Measurements from ENCODE around the gene RPGRIP1L. TPM values are rescaled to one million over a fixed set of nuclear protein-coding genes. Genes with fewer than 3 reads are reported as not detected.

The RPGRIP1L gene
- total RNA-seq, 5 donors from 2014 or later (not counting 1 experiment from before 2014, with no cell fraction given), result 3.7 to 5.6 (median 3.8) TPM

DNA sequence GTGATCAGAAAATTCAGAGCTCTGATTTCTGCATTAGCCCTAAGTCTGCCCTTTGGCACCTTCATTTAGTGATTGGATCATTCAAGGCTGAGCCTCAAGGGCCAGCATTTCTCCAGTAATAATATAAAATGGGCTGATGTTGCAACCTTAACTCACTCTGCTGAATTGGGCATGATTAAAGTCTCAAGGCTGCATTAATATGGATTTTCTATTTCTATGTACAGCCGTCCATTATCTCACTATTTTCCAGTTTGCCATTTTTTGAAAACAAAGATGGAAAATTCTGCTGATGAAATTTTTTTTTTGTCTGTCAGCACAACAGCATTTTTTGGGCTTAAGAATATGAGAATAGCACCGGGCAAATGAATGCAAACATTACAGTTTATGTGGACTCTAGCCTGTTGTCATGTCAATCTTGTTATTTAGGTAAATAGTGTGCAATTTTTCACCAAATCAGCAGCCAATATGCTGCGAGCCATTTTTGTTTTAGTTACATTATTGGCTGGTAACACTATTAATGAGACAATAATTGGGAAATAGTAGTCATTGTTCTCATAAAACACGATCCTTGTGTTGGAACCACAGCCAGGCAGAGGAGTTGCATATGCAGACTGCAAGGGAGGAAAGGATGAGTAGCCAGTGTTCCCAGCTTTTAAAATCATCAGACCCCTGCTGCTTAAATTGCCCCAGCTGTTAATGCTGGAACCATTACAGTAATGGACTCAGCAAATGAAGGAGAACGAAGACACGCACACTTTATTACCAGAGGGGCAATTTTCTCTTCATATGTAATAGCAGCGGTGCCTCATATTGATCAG is 10.8 kb upstream of the RPGRIP1L start:
- CTCF ChIA-PET, result no interaction called here

DNA sequence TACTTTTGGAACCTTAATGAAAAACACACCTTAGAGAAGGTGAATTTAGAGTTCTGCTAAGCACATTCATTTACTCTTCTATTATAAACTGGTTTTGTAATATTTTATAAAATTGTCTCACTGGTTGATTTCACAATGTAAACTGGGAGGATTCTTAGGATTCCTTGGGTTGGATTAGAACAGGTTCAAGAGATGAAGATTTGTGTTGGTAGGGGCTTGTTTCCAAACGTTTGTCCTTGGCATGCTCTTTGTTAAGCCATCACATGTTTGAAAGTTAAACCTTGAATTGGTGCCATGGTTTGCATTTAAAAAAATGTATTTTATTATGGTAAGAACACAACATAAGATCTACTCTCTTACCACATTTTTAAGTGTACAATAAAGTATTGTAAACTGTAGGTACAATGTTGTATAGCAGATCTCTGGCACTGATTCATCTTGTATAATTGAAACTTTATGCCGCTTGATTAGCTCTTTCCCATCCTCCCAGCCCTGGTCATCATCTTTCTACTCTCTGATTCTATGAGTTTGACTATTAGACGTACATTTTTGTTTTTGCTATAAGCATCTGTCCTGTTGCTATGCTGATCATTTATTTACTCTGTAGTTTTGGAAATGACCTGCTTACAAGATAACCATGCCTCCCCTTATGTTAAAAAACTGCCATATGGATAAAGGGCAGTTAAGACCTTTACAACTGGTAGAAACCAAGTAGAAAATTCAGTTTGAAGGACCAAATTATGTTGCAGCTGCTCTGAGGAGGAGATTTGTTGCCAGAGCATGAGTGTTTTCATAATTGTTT is 9.9 kb upstream of the RPGRIP1L start:
- Histone ChIP-seq H3K27ac (ENCODE audit: low read length) (no peak overlapping the region), H3K4me1 (ENCODE audit: control insufficient read depth in 1 of 2, extremely low read depth in 1 of 2, insufficient read depth in 2 of 2, low read length in 2 of 2) (no peaks in the 10 kb centered on the region), H3K9me3 (peaks cover 3% of the 10 kb centered on the region), H3K4me3 (ENCODE audit: control insufficient read depth in 1 of 2, extremely low read depth in 1 of 2, low read length in 1 of 2) (no peak overlapping the region), H3K36me3 (ENCODE audit: control insufficient read depth in 2 of 2, extremely low read depth in 1 of 2, insufficient read depth in 1 of 2, low read length in 1 of 2) (no peaks in the 10 kb centered on the region), H3K27me3 (replicated peaks in 1 of 2; ENCODE audit: control insufficient read depth in 2 of 2, extremely low read depth in 1 of 2, insufficient read depth in 2 of 2, low read length in 1 of 2) (no peaks in the 10 kb centered on the region)
- DNase-seq (no peak), ATAC-seq (replicated peaks in 1 of 4) (no peak)
- no peaks in the 10 kb centered on the region for H3K9me3 Mint-ChIP-seq
- H3K27me3 Mint-ChIP-seq, result no peaks in the 10 kb centered on the region
- POLR2A ChIA-PET, result no interaction called here
- H3K36me3 Mint-ChIP-seq, result peaks cover 24% of the 10 kb centered on the region
- WGBS (ENCODE audit: insufficient coverage), result 100% methylated on average over 1 of the region's 3 CpGs
- peaks cover 51 to 57% (median 54%) of the 10 kb centered on the region in 3 donors for H3K4me1 Mint-ChIP-seq
- H3K27ac Mint-ChIP-seq, result no peak overlapping the region
- H3K4me3 Mint-ChIP-seq, result no peak overlapping the region
- CTCF ChIA-PET, result no interaction called here

More for the DNA sequence above, 10.8 kb upstream of the RPGRIP1L start:
- Mint-ChIP-seq H3K27ac (no peak overlapping the region), H3K27me3 (no peaks in the 10 kb centered on the region), H3K9me3 (no peaks in the 10 kb centered on the region), H3K36me3 (peaks cover 18% of the 10 kb centered on the region), H3K4me1 (peaks cover 49 to 56% (median 51%) of the 10 kb centered on the region in 3 donors), H3K4me3 (no peak overlapping the region)
- H3K27ac ChIP-seq (ENCODE audit: low read length), result no peak overlapping the region
- ATAC-seq (replicated peaks in 1 of 4) (no peak), DNase-seq (no peak)
- peaks cover 0 to 3% of the 10 kb centered on the region in 2 donors for H3K36me3 ChIP-seq (ENCODE audit: control insufficient read depth in 2 of 2, extremely low read depth in 1 of 2, insufficient read depth in 1 of 2, low read length in 1 of 2)
- POLR2A ChIA-PET, result no interaction called here
- H3K4me1 ChIP-seq (ENCODE audit: control insufficient read depth in 1 of 2, extremely low read depth in 1 of 2, insufficient read depth in 2 of 2, low read length in 2 of 2), result no peaks in the 10 kb centered on the region
- 100% methylated on average over 4 of the region's 7 CpGs for WGBS (ENCODE audit: insufficient coverage)
- no peak overlapping the region for H3K4me3 ChIP-seq (ENCODE audit: control insufficient read depth in 1 of 2, extremely low read depth in 1 of 2, low read length in 1 of 2)
- no peaks in the 10 kb centered on the region for H3K27me3 ChIP-seq (replicated peaks in 1 of 2; ENCODE audit: control insufficient read depth in 2 of 2, extremely low read depth in 1 of 2, insufficient read depth in 2 of 2, low read length in 1 of 2)
- H3K9me3 ChIP-seq, result peaks cover 3% of the 10 kb centered on the region

- ATAC-seq (replicated peaks in 1 of 4), result no peak
- H3K4me3 ChIP-seq (ENCODE audit: control insufficient read depth in 1 of 2, extremely low read depth in 1 of 2, low read length in 1 of 2), result no peak overlapping the region
- Mint-ChIP-seq H3K4me1 (peaks cover 58 to 62% (median 60%) of the 10 kb centered on the region in 3 donors), H3K27me3 (no peaks in the 10 kb centered on the region), H3K4me3 (no peak overlapping the region), H3K9me3 (no peaks in the 10 kb centered on the region), H3K27ac (no peak overlapping the region), H3K36me3 (peaks cover 28% of the 10 kb centered on the region)
- no peaks in the 10 kb centered on the region for H3K36me3 ChIP-seq (ENCODE audit: control insufficient read depth in 2 of 2, extremely low read depth in 1 of 2, insufficient read depth in 1 of 2, low read length in 1 of 2)
- no peaks in the 10 kb centered on the region for H3K4me1 ChIP-seq (ENCODE audit: control insufficient read depth in 1 of 2, extremely low read depth in 1 of 2, insufficient read depth in 2 of 2, low read length in 2 of 2)
- H3K27ac ChIP-seq (ENCODE audit: low read length), result no peak overlapping the region
- H3K27me3 ChIP-seq (replicated peaks in 1 of 2; ENCODE audit: control insufficient read depth in 2 of 2, extremely low read depth in 1 of 2, insufficient read depth in 2 of 2, low read length in 1 of 2), result no peaks in the 10 kb centered on the region
- no peak for DNase-seq
- WGBS (ENCODE audit: insufficient coverage), result no CpG with 5 or more reads among the region's 2 CpGs
- POLR2A ChIA-PET, result interaction anchor here in 1 of 2 donors (0.8 kb wide), 1 partner anchor 11 kb away, joined by 4 read pairs; no protein-coding TSS in a partner anchor
- CTCF ChIA-PET, result no interaction called here
- no peaks in the 10 kb centered on the region for H3K9me3 ChIP-seq
Measured at GRCh38 chr16:53712065-53712464, 8.4 kb upstream of the RPGRIP1L start.

GRCh38 chr16:53711390-53711789 is 7.7 kb upstream of the RPGRIP1L start:
- POLR2A ChIA-PET, result no interaction called here
- CTCF ChIA-PET, result no interaction called here
- H3K36me3 ChIP-seq (ENCODE audit: control insufficient read depth in 2 of 2, extremely low read depth in 1 of 2, insufficient read depth in 1 of 2, low read length in 1 of 2), result no peaks in the 10 kb centered on the region
- H3K27ac ChIP-seq (ENCODE audit: low read length), result no peak overlapping the region
- Mint-ChIP-seq H3K27ac (no peak overlapping the region), H3K4me3 (no peak overlapping the region), H3K27me3 (no peaks in the 10 kb centered on the region), H3K36me3 (peaks cover 34% of the 10 kb centered on the region), H3K4me1 (peaks cover 62 to 68% (median 63%) of the 10 kb centered on the region in 3 donors), H3K9me3 (no peaks in the 10 kb centered on the region)
- no peaks in the 10 kb centered on the region for H3K27me3 ChIP-seq (replicated peaks in 1 of 2; ENCODE audit: control insufficient read depth in 2 of 2, extremely low read depth in 1 of 2, insufficient read depth in 2 of 2, low read length in 1 of 2)
- no peak for ATAC-seq (replicated peaks in 1 of 4)
- no peak for DNase-seq
- H3K4me3 ChIP-seq (ENCODE audit: control insufficient read depth in 1 of 2, extremely low read depth in 1 of 2, low read length in 1 of 2), result no peak overlapping the region
- H3K4me1 ChIP-seq (ENCODE audit: control insufficient read depth in 1 of 2, extremely low read depth in 1 of 2, insufficient read depth in 2 of 2, low read length in 2 of 2), result no peaks in the 10 kb centered on the region
- no peaks in the 10 kb centered on the region for H3K9me3 ChIP-seq
- 100% methylated on average over 2 of the region's 3 CpGs for WGBS (ENCODE audit: insufficient coverage)

DNA sequence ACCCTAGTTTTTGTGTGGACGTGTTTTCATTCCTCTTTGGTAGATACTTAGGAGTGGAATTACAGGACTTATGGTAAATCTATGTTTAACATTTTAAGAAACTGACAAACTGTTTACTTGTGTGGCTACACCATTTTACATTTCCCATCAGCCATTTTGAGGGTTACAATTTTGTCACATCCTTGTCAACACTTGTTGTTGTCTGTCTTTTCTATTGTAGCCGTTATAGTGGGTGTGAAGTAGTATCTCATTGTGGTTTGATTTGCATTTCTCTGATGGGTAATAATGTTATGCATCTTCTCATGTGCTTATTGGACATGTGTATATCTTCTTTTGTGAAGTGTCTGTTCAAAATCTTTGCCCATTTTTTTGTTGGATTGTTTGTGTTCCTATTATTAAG is 4.8 kb upstream of the RPGRIP1L start:
- Mint-ChIP-seq H3K4me3 (no peak overlapping the region), H3K27me3 (no peaks in the 10 kb centered on the region), H3K36me3 (peaks cover 37% of the 10 kb centered on the region), H3K27ac (no peak overlapping the region), H3K9me3 (no peaks in the 10 kb centered on the region), H3K4me1 (peaks cover 57 to 69% (median 62%) of the 10 kb centered on the region in 3 donors)
- H3K27ac ChIP-seq (ENCODE audit: low read length), result no peak overlapping the region
- no peak overlapping the region for H3K4me3 ChIP-seq (ENCODE audit: control insufficient read depth in 1 of 2, extremely low read depth in 1 of 2, low read length in 1 of 2)
- H3K9me3 ChIP-seq, result no peaks in the 10 kb centered on the region
- DNase-seq (no peak), ATAC-seq (replicated peaks in 1 of 4) (no peak)
- CTCF ChIA-PET, result no interaction called here
- POLR2A ChIA-PET, result no interaction called here
- H3K4me1 ChIP-seq (ENCODE audit: control insufficient read depth in 1 of 2, extremely low read depth in 1 of 2, insufficient read depth in 2 of 2, low read length in 2 of 2), result peaks cover 9 to 11% of the 10 kb centered on the region in 2 experiments
- no CpG with 5 or more reads among the region's 2 CpGs for WGBS (ENCODE audit: insufficient coverage)
- no peaks in the 10 kb centered on the region for H3K36me3 ChIP-seq (ENCODE audit: control insufficient read depth in 2 of 2, extremely low read depth in 1 of 2, insufficient read depth in 1 of 2, low read length in 1 of 2)
- H3K27me3 ChIP-seq (replicated peaks in 1 of 2; ENCODE audit: control insufficient read depth in 2 of 2, extremely low read depth in 1 of 2, insufficient read depth in 2 of 2, low read length in 1 of 2), result no peaks in the 10 kb centered on the region

GRCh38 chr16:53707671-53708070 is 4.0 kb upstream of the RPGRIP1L start:
- ChIA-PET CTCF (no interaction called here), POLR2A (no interaction called here)
- ATAC-seq (replicated peaks in 1 of 4), result no peak
- Mint-ChIP-seq H3K9me3 (no peaks in the 10 kb centered on the region), H3K4me3 (no peak overlapping the region), H3K27me3 (no peaks in the 10 kb centered on the region), H3K4me1 (peaks cover 55 to 60% (median 60%) of the 10 kb centered on the region in 3 donors), H3K27ac (no peak overlapping the region), H3K36me3 (peaks cover 35% of the 10 kb centered on the region)
- Histone ChIP-seq H3K27me3 (replicated peaks in 1 of 2; ENCODE audit: control insufficient read depth in 2 of 2, extremely low read depth in 1 of 2, insufficient read depth in 2 of 2, low read length in 1 of 2) (no peaks in the 10 kb centered on the region), H3K36me3 (ENCODE audit: control insufficient read depth in 2 of 2, extremely low read depth in 1 of 2, insufficient read depth in 1 of 2, low read length in 1 of 2) (no peaks in the 10 kb centered on the region), H3K9me3 (no peaks in the 10 kb centered on the region), H3K4me1 (ENCODE audit: control insufficient read depth in 1 of 2, extremely low read depth in 1 of 2, insufficient read depth in 2 of 2, low read length in 2 of 2) (peaks cover 9 to 16% of the 10 kb centered on the region in 2 experiments), H3K4me3 (ENCODE audit: control insufficient read depth in 1 of 2, extremely low read depth in 1 of 2, low read length in 1 of 2) (no peak overlapping the region), H3K27ac (ENCODE audit: low read length) (no peak overlapping the region)
- no peak for DNase-seq
- WGBS (ENCODE audit: insufficient coverage), result no CpG with 5 or more reads among the region's 3 CpGs
